GM19328 (cell line): ENCODE results near the gene EGLN2.
"Not testable (repeated sequence)": the region's sequence is repeated elsewhere in the genome, so short reads cannot be mapped to it uniquely, and the experiment has no call there.

Experiments used
- ATAC-seq: cut with Tn5 transposase; IDR thresholded peaks from one replicate; pipeline ENCODE4 v1.9.1; 2021; ENCODE audit warnings: mild to moderate bottlenecking, moderate library complexity; ENCODE audit not compliant: unreplicated experiment

EGLN2 gene

DNA sequence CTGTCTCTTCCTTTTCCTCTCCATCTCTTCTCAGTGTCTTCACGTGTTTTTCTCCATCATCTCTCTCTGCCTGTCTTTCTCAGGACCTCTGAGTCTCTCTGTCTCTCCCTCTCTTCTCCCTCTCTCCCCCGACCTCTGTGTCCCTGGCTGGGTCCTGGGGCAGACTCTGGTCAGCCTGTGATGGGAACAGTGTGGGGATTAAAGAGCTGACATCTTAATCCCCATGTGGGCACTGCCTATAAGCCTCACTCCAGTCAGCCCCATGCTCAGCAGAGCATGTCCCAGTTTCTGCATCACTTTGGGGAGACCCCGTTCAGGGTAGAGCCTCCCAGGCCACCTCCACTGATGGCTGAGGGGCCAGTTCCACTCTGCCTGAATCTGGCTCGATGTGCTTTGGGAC, 16.2 kb downstream of the EGLN2 start:
- ATAC-seq, result no peak

DNA sequence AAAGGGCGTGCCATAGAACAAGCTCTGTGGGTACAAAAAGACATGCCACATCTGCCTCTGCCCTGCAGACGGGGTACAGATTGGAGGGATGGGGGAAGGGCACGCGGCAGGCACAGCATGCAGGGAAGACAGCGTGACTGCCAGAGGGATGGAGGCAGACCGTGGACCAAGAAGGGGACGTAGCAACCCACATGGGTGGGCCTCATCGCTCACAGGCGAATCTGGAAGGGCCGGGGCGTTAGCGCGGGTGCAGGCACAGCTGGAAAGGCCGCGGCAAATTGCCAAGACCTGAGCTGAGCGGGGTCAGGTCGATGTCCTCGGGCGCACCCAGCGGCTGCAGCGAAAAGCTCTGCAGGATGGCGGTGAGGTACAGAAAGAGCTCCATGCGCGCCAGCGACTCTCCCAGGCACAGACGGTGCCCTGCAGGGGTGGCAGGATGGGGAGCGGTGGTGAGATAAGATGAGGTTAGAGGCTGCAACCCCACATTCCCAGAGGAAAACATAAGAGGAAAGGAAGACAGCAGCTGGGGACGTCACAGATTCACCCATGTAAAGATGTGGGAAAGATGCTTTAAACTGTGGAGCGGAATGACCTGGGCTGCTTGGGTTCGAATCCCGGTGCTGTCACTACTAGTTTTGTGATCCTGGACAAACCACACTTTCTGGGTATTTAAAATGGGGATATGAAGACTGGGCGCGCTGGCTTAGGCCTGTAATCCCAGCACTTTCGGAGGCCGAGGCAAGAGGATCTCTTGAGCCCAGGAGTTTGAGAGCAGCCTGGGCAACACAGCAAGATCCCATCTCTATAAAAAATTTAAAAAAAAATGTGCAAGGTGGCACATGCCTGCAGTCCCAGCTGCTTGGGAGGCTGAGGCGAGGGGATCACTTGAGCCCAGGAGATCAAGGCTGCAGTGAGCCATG, 19.7 kb downstream of the EGLN2 start:
- ATAC-seq, result not testable (repeated sequence)

DNA sequence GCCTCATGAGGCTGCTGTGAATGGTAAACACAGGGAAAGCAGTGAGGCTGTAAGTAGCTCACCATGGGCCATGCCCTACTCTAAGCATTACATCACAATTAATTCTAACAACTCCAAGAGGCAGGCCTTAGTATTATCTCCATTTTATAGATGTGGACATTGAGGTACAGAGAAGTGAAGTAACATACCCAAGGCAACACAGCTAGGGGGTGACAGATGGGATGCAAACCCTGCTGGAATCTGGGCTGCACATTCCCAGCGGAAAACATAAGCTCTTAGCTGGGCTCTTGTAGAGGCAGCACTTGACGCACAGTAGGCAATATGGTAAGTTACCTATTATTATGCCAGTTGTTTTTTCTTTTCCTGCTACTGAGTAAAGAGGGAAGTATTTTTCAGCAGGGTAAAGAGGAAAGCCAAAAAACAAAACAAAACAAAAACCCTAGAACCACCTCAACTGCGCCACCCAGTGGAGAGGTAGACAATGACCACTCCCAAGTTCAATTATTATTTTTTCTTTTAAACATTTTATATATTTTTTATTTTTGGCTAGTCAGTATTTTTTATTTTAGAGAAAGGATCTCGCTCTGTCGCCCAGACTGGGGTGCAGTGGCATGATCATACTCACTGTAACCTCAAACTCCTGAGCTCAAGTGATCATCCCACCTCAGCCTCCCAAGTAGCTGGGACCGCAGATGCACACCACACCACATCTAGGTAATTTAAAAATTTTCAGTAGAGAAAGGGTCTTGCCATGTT, 20.7 kb downstream of the EGLN2 start:
- ATAC-seq, result not testable (repeated sequence)

DNA sequence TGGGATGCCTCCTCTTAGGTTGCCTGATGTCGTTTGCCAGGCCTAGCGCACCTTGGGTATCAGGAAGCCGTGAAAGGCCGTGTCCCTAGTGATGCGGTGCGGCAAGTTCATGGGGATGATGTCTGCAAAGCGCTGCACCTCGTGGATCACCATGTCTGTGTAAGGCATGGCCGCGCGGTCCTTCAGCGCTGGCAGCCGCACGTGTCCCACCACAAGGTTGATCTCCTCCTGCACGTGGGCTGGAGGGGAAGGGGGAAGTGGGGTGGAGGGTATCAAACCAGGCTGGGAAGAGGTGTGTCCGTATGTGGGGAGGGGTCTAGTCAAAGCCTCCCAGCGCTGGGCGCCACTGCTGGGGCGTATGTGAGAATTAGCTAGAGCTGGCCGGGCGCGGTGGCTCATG, 23.2 kb downstream of the EGLN2 start:
- no peak for ATAC-seq

DNA sequence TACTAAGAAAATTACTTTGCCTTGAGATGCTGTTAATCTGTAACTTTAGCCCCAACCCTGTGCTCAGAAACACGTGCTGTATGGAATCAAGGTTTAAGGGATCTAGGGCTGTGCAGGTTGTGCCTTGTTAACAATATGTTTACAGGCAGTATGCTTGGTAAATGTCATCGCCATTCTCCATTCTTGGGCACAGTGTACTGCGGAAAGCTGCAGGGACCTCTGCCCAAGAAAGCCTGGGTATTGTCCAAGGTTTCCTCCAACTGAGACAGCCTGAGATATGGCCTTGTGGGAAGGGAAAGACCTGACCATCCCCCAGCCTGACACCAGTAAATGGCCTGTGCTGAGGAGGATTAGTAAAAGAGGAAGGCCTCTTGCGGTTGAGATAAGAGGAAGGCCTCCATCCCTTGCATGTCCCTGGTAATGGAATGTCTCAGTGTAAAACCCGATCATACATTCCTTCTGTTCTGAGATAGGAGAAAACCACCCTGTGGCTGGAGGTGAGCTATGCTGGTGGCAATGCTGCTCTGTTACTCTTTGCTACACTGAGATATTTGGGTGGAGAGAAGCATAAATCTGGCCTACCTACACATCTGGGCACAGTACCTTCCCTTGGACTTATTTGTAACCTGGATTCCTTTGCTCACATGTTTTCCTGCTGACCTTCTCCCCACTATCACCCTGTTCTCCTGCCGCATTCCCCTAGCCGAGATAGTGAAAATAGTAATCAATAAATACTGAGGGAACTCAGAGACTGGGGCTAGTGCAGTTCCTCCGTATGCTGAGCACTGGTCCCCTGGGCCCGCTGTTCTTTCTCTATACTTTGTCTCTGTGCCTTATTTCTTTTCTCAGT, 23.9 kb downstream of the EGLN2 start:
- not testable (repeated sequence) for ATAC-seq

DNA sequence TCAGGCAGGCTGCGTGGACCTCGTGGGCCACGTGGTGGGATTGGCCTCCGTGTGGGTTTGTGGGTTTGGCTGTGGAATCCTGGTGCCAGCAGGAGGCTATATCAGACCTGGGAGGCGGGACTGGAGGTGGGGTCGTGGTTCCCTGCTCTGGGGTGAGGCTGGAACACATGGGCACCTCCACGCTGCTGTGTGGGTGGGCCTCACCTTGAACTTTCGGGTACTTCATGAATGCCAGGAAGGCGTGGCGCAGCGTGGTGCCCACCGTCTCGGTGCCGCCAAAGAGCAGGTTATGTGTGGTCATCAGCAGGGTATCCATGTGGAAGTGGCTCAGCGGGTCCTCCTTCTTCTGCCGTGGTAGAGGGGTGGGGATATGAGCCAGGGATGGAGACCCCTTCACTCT, 25.9 kb downstream of the EGLN2 start:
- not testable (repeated sequence) for ATAC-seq

DNA sequence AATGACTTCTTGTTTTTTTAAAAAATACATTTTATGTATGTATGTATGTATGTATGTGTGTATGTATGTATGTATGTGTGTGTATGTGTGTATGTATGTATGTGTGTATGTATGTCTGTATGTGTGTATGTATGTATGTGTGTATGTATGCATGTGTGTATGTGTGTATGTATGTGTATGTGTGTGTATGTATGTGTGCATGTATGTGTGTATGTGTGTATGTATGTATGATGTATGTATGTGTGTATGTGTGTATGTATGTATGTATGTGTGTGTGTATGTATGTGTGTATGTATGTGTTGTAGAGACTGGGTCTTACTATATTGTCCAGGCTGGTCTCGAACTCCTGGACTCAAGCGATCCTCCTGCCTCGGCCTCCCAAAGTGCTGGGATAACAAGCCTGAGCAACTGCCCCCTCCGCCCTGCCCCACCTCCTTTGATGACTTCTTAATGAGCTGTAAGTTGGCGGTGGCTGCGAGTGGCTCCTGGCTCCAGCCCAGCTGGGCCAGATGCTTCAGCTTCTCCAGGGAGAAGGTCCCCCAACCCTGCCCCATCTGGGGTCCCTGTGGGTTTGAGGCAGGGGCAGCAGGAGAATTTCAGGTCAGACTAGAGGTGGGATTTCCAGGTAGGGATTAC, 26.6 kb downstream of the EGLN2 start:
- ATAC-seq, result not testable (repeated sequence)

DNA sequence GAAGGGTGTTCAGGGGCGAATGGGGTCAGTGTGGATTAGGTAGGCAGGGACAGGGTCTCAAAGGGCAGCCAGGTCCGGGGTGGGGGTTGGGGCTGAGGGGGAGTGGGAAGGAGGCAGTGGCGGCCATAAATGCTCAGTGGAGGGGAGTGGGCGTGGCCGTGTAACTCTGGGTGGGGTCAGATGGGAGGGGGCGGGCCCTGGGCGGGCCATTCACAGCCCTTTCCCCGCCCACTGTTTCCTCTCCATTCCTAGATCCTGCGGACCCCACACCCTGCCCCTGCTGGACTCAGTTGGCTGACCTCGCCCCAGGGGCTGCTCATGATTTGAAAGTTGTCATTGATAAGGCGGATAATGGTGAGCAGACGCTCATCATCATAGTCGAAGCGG, 27.3 kb downstream of the EGLN2 start:
- not testable (repeated sequence) for ATAC-seq

DNA sequence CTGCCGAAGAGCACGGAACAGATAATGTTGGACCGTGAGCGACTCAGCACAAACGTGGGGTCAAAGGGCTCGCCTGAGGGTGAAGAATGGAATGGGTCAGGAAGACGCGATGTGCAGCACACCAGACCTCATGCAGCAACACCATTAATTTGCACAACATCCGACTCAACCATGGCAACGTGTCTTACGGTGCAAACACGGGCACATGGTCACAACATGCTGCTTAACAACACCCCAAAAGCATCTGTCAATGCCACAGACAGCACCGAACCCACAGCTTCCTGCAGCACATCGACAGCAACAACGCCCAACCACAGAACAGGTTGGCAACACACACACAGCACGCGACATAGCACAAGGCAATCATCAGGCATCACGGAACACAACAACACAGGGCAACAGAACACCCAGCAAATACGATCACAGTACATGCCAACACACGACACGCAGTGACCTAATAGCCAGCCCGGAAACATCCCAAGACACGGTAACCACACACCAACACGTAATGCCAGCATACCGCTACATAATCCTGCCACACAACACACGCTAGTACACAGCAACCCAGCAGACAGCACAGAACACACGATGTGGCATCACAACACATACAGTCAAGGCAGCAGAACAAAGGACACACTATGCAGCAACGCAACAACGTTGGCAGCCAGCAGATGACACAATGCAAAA, 27.9 kb downstream of the EGLN2 start:
- not testable (repeated sequence) for ATAC-seq

DNA sequence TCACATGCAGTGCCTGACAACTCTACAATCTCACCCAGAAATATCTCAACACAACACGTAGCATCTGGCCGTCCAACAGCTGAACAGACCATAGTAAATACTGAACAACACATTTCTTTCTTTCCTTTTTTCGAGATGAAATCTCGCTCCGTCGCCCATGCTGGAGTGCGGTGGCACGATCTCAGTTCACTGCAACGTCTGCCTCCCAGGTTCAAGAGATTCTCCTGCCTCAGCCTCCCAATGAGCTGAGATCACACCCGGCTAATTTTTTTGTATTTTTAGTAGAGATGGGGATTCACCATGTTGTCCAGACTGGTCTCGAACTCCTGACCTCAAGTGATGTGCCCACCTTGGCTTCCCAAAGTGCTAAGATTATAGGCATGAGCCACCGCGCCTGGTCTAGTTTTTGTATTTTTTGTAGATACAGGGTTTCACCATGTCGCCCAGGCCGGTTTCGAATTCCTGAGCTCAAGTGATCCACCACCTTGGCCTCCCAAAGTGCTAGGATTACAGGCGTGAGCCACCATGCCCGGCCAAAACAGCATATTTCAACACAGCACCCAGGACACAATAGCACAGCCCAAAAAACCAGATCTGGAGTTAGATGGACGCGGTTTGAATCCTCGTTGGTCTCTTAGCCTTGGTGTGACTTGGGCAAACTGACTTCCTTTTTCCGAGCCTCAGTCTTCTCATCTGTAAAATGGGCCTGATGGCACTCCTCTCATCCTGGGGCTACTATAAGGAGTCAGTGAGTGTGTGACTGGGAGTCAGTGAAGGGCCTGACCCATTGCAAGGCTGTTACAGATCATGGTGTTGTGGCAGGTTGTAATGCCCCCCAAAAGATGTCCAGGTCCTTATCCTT, 28.6 kb downstream of the EGLN2 start:
- ATAC-seq, result no peak

DNA sequence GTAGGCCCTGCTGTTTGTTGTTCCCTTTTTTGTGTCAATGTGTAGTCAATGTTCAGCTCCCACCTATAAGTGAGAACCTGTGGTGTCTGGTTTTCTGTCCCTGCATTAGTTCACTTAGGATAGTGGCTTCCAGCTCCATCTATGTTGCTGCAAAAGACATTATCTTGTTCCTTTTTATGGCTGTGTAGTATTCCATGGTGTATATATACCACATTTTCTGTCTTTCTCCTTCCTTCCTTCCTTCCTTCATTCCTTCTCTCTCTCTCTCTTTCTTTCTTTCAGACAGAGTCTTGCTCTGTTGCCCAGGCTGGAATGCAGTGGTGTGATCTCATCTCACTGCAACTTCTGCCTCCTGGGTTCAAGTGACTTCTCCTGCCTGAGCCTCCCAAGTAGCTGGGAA, 30.2 kb downstream of the EGLN2 start:
- no peak for ATAC-seq

DNA sequence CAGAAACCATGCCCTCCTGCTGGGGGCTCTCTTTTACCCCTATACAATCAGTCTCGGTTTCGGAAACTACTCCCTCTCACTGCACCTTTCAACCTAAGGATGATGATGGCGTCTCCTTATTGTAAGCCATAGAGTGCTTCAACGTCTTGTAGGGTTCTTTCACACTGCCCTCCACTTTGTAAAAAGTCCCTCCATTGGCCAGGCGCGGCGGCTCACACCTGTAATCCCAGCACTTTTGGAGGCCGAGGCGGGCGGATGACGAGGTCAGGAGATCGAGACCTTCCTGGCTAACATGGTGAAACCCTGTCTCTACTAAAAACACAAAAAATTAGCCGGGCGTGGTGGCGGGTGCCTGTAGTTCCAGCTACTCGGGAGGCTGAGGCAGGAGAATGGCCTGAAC, 31.8 kb downstream of the EGLN2 start:
- not testable (repeated sequence) for ATAC-seq

DNA sequence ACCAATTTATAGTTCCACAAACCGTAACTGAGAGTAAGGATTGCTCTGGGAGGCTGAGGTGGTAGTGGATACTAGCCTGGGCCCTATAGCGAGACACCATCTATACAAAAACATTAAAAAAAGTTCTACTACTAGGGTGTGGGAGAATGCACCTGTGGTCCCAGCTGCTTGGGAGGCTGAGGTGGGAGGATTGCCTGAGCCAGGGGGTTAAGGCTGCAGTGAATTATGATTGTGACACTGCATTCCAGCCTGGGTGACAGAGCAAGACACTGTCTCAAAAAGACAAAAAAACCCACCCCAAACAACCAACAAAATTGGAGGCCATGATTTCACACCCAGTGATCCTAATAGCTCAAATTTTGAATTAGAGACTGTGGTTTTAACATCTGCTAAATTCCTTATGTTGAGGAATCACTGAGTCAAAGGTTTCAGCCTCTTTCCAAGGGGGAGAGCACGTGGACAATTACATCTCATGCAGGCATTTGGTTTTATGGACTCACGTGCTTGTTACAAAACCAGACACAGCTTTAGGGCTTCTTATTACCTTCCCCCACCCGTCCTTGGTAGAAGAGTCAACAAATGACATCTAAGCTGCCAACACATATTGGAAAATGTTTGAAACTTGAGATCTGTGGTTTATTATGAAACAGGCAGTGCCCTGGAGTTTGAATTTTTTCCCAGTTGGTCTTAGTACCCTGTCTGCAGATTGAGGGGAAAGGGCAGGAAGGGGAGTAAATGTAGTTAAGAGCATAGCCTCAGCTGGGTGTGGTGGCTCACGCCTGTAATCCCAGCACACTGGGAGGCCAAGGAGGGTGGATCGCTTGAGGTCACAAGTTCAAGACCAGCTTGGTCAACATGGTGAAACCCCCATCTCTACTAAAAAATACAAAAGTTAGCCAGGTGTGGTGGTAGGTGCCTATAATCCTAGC, 32.8 kb downstream of the EGLN2 start:
- no peak for ATAC-seq

DNA sequence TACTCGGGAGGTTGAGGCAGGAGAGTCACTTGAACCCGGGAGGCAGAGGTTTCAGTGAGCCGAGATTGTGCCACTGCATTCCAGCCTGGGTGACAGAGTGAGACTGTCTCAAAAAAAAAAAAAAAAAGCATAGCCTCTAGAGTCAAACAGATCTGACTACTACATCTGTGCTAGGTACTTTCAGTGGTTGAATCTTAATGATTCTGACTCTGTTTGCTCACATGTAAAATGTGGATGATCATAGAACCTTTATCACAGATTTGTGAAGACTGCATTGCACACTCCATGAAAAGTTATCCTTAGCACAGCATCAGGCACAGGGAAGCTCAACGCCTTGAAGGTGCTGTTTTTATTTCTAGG, 33.4 kb downstream of the EGLN2 start:
- not testable (repeated sequence) for ATAC-seq

DNA sequence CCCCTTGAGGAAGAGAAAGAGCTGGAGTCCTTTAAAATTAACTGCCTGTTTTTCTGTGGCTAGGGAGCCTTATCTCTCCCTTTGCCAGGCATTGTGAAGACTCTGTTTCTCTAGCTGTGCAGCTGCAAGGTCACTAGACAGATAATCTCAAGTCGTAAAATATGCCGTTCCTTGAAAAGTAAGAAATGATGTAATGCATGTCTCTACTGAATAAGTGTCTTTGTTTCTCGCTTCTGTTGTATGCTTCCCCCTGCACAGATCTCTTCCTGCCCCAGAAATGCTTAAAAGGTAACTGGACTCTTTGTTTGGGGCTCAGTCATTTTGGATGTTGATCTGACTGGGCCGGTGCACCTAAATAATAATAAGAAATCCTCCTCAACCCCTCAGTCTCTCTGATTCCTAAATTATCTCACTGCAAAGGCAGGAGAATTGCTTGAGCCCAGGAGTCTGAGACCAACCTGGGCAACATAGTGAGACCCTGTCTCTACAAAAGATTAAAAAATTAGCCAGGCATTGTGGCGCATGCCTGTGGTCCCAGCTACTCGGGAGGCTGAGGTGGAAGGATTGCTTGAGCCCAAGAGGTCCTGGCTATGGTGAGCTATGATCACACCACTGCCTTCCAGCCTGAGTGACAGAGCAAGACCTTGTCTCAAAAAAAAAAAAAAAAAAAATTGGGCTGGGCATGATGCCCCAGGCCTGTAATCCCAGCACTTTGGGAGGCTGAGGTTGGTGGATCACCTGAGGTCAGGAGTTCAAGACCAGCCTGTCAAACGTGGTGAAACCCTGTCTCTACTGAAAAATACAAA, 34.9 kb downstream of the EGLN2 start:
- not testable (repeated sequence) for ATAC-seq

DNA sequence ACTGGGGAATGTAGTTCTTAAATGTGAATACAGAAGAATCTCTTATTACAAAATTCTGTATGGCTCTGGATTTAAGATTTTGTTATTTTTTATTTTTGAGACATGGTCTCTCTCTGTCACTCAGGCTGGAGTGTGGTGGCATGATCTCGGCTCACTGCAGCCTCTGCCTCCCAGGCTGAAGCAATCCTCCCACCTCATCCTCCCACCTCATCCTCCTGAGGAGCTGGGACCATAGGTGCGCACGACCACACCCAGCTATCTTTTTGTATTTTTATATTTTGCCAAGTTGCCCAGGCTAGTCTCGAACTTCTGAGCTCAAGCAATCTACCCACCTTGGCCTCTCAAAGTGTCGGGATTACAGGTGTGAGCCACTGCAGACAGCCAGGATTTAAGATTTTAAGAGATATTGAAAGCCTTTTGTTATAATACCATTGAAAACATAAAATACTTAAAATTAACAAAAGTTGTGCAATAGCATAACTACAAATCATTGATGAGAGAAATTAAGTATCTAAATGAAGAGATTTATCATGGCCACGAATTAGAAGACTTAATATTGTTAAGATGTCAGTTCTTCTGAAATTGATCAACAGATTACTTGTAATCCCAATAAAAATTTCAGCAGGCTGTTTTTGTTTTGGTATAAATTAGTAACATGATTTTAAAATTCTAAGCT, 37.9 kb downstream of the EGLN2 start:
- no peak for ATAC-seq

DNA sequence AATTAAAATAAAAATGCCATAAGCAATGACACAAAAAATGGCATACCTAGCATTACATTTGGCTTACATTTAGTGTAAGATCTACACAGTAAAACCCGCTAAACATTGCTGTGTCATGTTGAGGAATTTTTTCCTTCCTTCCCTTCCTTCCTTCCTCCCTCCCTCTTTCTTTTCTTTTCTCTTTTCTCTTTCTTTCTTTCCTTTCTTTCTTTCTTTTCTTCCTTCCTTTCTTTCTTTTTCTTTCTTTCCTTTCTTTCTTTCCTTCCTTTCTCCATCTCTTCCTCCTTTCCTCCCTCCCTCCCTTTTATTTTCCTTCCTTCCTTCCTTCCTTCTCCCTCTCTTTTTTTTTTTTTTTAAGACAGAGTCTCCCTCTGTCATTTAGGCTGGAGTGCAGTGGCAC, 39.5 kb downstream of the EGLN2 start:
- not testable (repeated sequence) for ATAC-seq
